HL-60/S4 treated with retinoic acid at 250 ng/mL for 4 days and 3 days (cell line): ENCODE data around the gene TIMM29.
"Not testable (repeated sequence)": the region's sequence is repeated elsewhere in the genome, so short reads cannot be mapped to it uniquely, and the experiment has no call there.

Source experiments
- in situ Hi-C: fragments of 300-500 bp; cut with MboI; formaldehyde crosslinking; loops from 2 replicates; pipeline ENCODE4 v1.7.0; 2022; ENCODE audit warnings: low sequenced_read_pairs

The TIMM29 gene

DNA sequence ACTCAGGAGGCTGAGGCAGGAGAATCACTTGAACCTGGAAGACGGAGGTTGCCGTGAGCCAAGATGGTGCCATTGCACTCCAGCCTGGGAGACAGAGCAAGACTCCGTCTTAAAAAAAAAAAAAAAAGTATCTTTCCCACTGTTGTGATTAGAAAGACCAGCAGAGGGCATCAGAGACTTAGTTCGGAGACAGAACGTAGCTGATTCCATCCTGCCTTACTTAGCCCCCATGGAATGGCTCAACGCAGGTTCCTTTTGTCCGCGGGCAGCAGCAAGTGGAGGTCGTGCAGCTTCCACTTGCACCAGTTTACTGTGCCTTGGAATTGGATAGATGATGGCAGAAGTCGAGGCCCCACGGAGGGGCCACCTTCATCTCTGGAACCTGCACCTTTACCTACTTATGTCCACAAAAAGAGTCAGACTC, 8.1 kb downstream of the TIMM29 start:
- in situ Hi-C loops: no loop called here

DNA sequence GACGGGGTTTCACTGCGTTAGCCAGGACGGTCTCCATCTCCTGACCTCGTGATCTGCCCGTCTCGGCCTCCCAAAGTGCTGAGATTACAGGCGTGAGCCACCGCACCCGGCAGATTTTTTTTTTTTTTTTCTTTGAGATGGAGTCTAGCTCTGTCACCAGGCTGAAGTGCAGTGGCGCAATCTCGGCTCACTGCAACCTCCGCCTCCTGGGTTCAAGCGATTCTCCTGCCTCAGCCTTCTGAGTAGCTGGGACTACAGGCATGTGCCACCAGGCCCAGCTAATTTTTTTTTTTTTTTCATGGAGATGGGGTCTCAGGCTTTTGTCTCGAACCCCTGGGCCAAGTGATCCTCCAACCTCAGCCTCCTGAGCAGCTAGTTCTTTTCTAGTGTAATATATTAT, 13.0 kb downstream of the TIMM29 start:
- in situ Hi-C loops: not testable (repeated sequence)

DNA sequence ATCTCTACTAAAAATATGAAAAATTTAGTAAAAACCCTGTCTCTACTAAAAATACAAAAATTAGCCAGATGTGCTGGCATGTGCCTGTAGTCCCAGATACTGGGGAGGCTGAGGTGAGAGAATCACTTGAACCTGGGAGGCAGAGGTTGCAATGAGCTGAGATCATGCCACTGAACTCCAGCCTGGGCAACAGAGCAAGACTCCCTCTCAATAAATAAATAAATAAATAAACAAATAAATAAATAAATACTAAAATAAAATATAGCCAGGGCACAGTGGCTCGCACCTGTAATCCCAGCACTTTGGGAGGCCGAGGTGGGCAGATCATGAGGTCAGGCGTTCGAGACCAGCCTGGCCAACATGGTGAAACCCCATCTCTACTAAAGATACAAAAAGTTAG, 14.8 kb downstream of the TIMM29 start:
- in situ Hi-C loops: not testable (repeated sequence)

- in situ Hi-C loops: no loop called here
Measured at GRCh38 chr19:10945264-10945663, 16.7 kb downstream of the TIMM29 start.

GRCh38 chr19:10946958-10947657, 18.5 kb downstream of the TIMM29 start:
- in situ Hi-C loops: no loop called here

DNA sequence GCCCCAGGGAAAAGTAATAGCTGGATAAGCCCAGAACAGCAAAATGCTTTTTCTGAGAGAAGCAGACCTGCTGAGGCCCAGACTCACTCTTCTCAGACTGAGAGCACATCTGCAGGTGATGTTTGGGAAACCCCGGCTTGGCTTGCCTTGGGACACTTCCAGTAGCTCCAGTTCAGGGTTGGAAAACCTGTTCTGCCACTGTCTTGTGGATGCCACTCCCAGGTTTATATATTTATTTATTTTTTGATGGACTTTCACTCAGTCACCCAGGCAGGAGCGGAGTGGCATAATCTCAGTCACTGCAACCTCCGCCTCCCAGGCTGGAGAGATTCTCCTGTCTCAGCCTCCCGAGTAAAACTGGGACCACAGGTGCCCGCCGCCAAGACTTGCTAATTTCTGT, 24.2 kb downstream of the TIMM29 start:
- in situ Hi-C loops: no loop called here

DNA sequence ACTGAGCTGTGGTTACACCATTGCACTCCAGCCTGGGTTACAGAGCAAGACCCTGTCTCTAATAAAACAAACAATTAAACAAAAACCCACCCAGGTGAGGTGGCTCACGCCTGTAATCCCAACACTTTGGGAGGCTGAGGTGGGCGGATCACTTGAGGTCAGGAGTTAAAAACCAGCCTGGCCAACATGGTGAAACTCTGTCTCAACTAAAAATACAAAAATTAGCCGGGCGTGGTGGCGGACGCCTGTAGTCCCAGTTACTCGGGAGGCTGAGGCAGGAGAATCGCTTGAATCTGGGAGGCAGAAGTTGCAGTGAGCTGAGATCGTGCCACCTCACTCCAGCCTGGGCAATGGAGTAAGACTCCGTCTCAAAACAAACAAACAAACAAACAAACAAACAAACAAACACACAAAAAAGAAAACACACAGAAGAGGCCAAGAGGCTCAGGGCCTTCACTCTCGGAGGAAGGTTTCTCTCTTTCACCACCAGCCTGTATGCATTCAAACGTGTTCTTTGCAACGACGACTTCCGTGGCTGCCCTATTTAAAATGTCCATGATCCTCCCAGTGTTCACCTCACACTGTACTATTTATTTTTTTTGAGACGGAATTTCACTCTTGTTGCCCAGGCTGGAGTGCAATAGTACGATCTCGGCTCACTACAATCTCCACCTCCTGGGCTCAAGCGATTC, 30.8 kb downstream of the TIMM29 start:
- in situ Hi-C loops: not testable (repeated sequence)

DNA sequence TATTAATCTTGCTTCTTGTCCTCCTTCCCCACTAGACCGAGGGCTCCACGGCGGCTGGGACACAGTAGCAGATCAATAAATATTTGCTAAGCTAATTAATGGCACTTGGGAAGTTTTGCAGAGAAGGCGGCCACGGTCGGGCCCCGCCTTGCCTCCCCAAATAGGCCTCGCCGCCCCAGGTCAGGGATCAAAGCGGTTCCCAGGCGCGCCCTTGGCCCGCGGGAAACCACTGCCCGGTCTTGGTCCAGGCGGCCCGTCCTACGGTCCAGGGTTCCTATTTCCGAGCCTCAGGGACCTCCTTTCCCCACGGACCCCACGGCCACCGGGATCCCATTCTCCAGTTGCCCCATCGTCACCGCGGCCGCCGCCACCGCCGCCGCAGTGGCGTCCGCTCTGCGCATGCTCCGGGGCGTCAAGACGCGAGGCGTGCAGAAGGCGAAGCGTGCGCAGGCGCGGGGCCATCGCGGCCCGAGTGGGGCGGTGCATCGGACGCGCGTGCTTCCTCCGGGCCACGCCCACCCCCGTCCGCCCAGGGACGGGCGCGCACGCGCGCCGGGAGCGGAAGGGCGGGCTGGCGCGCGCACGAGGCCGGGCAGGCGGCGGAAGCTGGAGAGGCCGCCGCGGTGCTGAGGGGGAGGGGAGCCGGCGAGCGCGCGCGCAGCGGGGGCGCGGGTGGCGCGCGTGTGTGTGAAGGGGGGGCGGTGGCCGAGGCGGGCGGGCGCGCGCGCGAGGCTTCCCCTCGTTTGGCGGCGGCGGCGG, 31.9 kb downstream of the TIMM29 start, which contains the start of gene SMARCA4:
Gene SMARCA4, plus strand, starts transcription at position 717 of the 759 bp plus-strand sequence. CDS start 23,122 bp downstream, outside the sequence.
- in situ Hi-C loops: no loop called here

DNA sequence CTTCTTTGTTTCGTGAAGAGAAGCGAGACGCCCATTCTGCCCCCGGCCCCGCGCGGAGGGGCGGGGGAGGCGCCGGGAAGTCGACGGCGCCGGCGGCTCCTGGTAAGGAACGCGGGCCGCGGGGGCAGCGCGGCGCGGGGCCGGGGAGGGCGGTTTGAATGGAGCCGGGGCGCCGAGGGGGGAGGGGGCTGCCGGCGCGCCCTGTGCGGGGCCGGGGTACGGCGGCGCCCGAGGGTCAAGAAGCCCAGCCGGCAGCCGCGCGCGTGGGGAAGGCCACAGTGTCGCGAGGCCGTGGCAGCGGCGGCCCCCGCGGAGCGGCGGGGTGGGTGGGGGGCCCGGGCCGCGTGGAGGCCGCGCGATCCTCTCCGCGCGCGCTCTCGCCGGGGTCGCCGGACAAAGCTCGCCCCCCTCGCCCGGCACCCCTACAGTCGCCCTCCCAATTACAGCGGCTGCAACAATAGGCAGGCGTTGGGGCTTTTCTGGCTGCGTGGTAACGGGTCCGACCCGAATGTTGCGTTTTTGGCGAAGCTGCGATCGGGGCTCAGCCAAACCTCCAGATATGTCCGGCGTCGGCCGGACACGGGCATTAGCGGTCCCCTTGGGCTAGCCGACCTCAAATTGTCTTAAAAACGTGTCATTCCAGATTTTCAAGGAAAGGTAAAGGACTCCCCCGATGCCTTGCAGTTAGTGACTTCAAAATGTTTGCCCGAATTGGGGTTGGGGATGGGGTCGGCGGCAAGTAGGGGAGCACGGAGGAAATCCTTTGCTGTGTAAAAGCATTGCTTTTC, 32.7 kb downstream of the TIMM29 start:
- in situ Hi-C loops: no loop called here

DNA sequence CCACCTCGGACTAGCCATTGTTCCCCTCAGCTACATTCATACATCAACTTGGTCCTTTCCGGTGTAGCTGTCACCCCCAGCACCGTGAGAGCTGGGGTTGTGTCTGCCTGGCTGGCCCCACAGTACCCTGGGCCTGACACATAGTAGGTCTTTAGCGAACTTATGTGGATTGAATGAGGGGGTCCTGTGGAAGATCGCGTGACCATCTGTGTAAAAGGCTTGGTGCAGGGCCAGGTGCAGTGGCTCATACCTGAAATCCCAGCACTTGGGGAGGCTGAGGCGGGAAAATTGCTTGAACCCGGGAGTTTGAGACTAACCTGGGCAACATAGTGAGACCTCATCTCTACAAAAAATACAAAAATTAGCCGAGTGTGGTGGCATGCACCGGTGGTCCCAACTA, 34.3 kb downstream of the TIMM29 start:
- in situ Hi-C loops: no loop called here

DNA sequence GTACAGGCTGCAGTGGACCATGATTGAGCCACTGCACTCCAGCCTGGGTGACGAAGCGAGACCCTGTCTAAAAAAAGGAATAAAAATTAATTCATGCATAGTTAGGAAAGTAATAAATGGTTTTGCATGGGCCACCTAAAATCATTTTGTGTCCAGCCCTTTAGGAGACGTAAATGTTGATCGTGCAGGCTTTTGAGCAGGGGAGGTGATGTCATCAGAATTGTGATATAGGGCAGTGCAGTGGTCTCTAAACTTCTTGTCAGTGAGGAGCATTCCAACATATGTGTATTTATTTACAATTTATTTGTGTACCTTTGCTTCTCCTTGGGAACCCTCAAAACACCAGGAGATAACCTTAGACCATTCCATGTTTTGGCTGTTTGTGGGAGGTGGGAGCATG, 35.3 kb downstream of the TIMM29 start:
- in situ Hi-C loops: no loop called here

GRCh38 chr19:10964903-10965302, 36.3 kb downstream of the TIMM29 start:
- in situ Hi-C loops: no loop called here

- in situ Hi-C loops: no loop called here
Measured at GRCh38 chr19:10965398-10965797, 36.8 kb downstream of the TIMM29 start.

DNA sequence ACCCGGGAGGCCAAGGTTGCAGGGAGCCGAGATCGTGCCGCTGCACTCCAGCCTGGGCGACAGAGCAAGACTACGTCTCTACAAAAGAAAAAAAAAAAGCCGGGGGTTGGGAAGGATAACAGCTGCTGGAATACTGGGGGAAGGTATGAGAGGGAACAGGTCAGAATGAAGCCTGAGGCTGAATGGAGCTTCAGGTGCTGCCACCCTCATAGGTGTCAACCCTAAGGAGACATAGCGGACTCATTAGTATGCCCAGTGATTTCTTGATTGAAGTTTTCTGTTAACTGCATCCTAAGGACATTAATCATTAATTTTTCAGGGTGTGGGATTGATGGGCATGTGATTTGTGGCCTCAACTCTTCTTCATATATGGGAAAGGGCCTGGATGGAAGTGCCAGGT, 38.2 kb downstream of the TIMM29 start:
- in situ Hi-C loops: no loop called here

DNA sequence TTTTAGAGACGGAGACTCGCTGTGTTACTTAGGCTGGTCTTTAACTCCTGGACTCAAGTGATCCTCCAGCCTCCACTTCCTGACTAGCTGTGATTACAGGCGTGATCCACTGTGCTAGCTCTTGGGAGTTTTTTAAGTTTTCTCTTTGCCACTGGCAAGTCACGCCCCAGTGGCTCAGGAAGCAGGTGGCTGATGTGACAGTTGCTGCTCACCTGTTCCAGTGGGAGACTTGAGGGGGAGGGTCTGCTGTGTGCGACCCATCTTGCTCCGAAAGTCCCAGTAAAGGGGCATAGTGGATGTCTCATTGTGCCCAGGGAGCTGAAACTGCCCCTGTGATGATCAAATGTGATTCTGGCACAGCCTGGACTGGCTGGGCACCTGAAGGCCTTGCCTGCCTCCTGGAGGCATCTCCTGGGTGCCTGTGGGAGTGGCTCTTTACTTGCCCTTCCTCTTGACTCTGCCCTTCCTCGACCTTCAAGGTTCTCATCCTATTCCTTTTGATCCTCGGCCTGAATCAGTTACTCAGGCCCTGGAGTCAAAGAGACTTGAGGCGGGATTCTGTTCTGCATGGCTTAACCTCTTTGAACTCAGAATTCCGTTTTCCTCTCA, 40.0 kb downstream of the TIMM29 start:
- in situ Hi-C loops: no loop called here

DNA sequence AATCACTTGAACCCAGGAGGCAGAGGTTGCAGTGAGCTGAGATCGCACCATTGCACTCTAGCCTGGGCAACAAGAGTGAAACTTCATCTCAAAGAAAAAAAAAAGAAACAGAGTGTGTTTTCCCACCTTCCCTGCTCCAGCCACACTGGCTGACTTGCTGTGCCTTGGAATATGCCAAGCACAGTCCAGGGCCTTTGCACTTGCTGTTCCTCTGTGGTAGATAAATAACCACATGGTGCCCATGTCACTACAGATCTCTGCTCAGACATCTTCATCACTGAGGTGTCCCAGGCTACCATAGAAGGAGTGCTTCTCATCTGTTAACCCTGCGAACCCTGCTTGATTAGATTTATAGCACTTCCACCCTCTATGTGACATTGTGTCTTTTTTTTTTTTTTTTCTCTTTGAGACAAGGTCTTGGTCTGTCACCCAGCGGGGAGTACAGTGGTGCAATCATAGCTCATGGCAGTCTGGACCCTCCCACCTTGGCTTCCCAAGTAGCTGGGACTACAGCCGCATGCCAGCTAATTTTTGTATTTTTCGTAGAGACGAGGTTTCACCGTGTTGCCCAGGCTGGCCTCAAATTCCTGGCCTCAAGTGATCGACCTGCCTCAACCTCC, 42.6 kb downstream of the TIMM29 start:
- in situ Hi-C loops: no loop called here

- in situ Hi-C loops: no loop called here
Measured at GRCh38 chr19:10975374-10976130, 46.9 kb downstream of the TIMM29 start.

- in situ Hi-C loops: no loop called here
Measured at GRCh38 chr19:10976131-10976892, 47.7 kb downstream of the TIMM29 start.

DNA sequence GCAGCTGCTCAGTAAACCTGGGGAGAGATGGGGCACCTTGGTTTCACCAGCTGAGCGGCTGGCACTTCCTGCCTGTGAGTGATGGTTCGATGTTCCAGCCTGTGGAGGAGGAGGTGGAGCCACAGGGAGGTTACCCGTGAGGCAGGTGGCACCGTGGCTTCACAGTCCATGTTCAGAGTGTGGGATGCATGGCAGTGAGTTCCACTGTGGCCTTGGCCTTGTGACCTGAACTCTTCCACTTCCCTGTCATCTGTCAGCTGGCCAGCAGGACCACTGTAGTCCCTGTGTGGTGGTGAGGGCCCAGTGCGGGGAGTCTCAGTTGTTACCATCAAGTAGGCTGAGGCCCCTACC, 49.1 kb downstream of the TIMM29 start:
- in situ Hi-C loops: no loop called here
